DND-41 (cell line): Measurements from ENCODE around the gene RNF32.

ENCODE experiments used
- ATAC-seq: fragments of 200-7000 bp; cut with Tn5 transposase; 3 replicates; pipeline ENCODE4 v1.9.1; 2021; ENCODE audit warnings: low read depth; ENCODE audit not compliant: insufficient read depth
- DNase-seq: peaks from one replicate; pipeline ENCODE4 v3.0.0-alpha.2; 2020
- H2AFZ ChIP-seq: 2 replicates; pipeline ENCODE4 v1.6.0; 2012; ENCODE audit warnings: low read depth, low read length
- H3K27ac ChIP-seq: 2 replicates; pipeline ENCODE4 v1.5.1; 2012; ENCODE audit warnings: low read length, inconsistent platforms
- H3K27me3 ChIP-seq: fragments of 200-600 bp; sonication (generic); 2 replicates; pipeline ENCODE4 v1.6.0; 2012; ENCODE audit warnings: low read length, mild to moderate bottlenecking, inconsistent platforms; ENCODE audit not compliant: insufficient read depth, poor library complexity
- H3K36me3 ChIP-seq: 2 replicates; pipeline ENCODE4 v1.5.1; 2012; ENCODE audit warnings: low read length, inconsistent platforms; ENCODE audit not compliant: insufficient read depth
- H3K4me1 ChIP-seq: 2 replicates; pipeline ENCODE4 v1.5.1; 2012; ENCODE audit warnings: mild to moderate bottlenecking, low read length; ENCODE audit not compliant: insufficient read depth
- H3K4me2 ChIP-seq: 2 replicates; pipeline ENCODE4 v1.6.0; 2012; ENCODE audit warnings: mild to moderate bottlenecking, moderate library complexity, low read length, inconsistent platforms; ENCODE audit not compliant: insufficient read depth
- H3K4me3 ChIP-seq, 2 experiments: fragments of 200-600 bp in 1 of 2; shearing (Covaris generic) in 1 of 2; 2 replicates each; pipeline ENCODE4 v1.5.1; 2012 to 2016; ENCODE audit warnings: inconsistent platforms in 2 of 2, low read length in 2 of 2, mild to moderate bottlenecking in 2 of 2, low read depth in 1 of 2, moderate library complexity in 1 of 2
- H3K79me2 ChIP-seq: 2 replicates; pipeline ENCODE4 v1.6.0; 2012; ENCODE audit warnings: low read length, inconsistent platforms; ENCODE audit not compliant: insufficient read depth
- H3K9ac ChIP-seq: 2 replicates; pipeline ENCODE4 v1.6.0; 2012; ENCODE audit warnings: low read depth, mild to moderate bottlenecking, inconsistent platforms, low read length, moderate library complexity
- H3K9me3 ChIP-seq: 2 replicates; pipeline ENCODE4 v1.5.1; 2012; ENCODE audit warnings: low read length, moderate library complexity, mild to moderate bottlenecking, inconsistent platforms; ENCODE audit not compliant: insufficient read depth, severe bottlenecking
- H4K20me1 ChIP-seq: 2 replicates; pipeline ENCODE4 v1.6.0; 2012; ENCODE audit warnings: low read length; ENCODE audit not compliant: insufficient read depth
- CTCF ChIP-seq: IDR thresholded peaks from 2 replicates; pipeline ENCODE4 v1.5.1; 2012; ENCODE audit warnings: borderline replicate concordance, low read length, moderate library complexity, mild to moderate bottlenecking; ENCODE audit not compliant: poor library complexity, severe bottlenecking; ENCODE audit errors: extremely low read depth
- EZH2 ChIP-seq: IDR thresholded peaks from 3 replicates; pipeline ENCODE4 v1.6.1; 2012; ENCODE audit warnings: borderline replicate concordance, low read depth, mild to moderate bottlenecking, moderate library complexity, low read length, inconsistent platforms; ENCODE audit not compliant: severe bottlenecking

RNF32 gene

GRCh38 chr7:156654511-156655234 lies 14.1 kb downstream of the RNF32 start:
- Histone ChIP-seq H3K9ac (no peak overlapping the region), H3K27ac (no peak overlapping the region), H2AFZ (no peak overlapping the region), H3K36me3 (no peaks in the 10 kb centered on the region), H4K20me1 (no peaks in the 10 kb centered on the region), H3K4me1 (no peaks in the 10 kb centered on the region), H3K4me3 (no peak overlapping the region), H3K27me3 (no peaks in the 10 kb centered on the region), H3K79me2 (no peaks in the 10 kb centered on the region), H3K4me2 (no peak overlapping the region), H3K9me3 (peaks cover 10% of the 10 kb centered on the region)
- TF ChIP-seq CTCF (no peak), EZH2 (no peak)
- no peak for ATAC-seq
- DNase-seq: no peak

GRCh38 chr7:156655251-156655650 lies 14.7 kb downstream of the RNF32 start:
- Histone ChIP-seq H3K9ac (no peak overlapping the region), H4K20me1 (no peaks in the 10 kb centered on the region), H3K4me1 (no peaks in the 10 kb centered on the region), H3K4me2 (no peak overlapping the region), H3K27me3 (no peaks in the 10 kb centered on the region), H3K27ac (no peak overlapping the region), H3K79me2 (no peaks in the 10 kb centered on the region), H3K4me3 (no peak overlapping the region), H3K9me3 (peaks cover 4% of the 10 kb centered on the region), H2AFZ (no peak overlapping the region), H3K36me3 (no peaks in the 10 kb centered on the region)
- TF ChIP-seq EZH2 (no peak), CTCF (no peak)
- ATAC-seq (no peak), DNase-seq (no peak)

DNA sequence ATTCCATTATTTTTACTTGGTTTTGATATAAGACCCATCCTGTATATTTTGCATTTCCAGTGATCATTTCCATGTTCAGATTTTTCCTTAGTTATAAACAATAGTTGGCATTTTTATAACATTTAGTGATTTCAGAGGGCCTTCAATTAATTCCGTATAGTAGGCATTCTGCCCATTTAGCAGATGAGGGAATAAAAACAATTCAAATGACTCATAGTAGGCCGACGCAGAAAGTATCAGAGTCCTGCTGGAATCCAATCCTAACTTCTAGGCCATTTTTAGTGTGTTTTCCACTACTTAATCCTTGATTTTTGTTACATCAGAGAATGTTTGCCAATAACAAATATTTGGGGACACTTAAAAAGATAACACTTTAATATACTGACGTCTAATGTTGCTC lies 15.4 kb downstream of the RNF32 start:
- H3K36me3 ChIP-seq: no peaks in the 10 kb centered on the region
- no peaks in the 10 kb centered on the region for H3K4me1 ChIP-seq
- DNase-seq (no peak), ATAC-seq (no peak)
- H3K27me3 ChIP-seq: no peaks in the 10 kb centered on the region
- H3K79me2 ChIP-seq: no peaks in the 10 kb centered on the region
- no peak overlapping the region for H3K9ac ChIP-seq
- no peak overlapping the region for H3K4me2 ChIP-seq
- no peak overlapping the region for H3K27ac ChIP-seq
- H4K20me1 ChIP-seq: no peaks in the 10 kb centered on the region
- H3K9me3 ChIP-seq: no peaks in the 10 kb centered on the region
- H3K4me3 ChIP-seq: no peak overlapping the region
- TF ChIP-seq CTCF (no peak), EZH2 (no peak)
- no peak overlapping the region for H2AFZ ChIP-seq
